Body of pancreas (tissue), 4 donors: ENCODE measurements around the gene NCS1.

Source experiments
- POLR2A ChIP-seq, 3 donors: fragments of 450-650 bp; IDR thresholded peaks; one replicate each; pipeline ENCODE4 v1.6.1; 2016; ENCODE audit warnings: antibody characterized with exemption in 3 of 3, mild to moderate bottlenecking in 2 of 3
- TF ChIP-seq, protein P1 (sequence below), 7 experiments: fragments of 450-650 bp in 4 of 7; fragments of 200-600 bp in 3 of 7; sonication (generic) in 3 of 7; IDR thresholded peaks; one replicate each; pipeline ENCODE4 v1.5.1; 2016 to 2019; ENCODE audit warnings: antibody characterized with exemption in 7 of 7

- no peak for TF ChIP-seq POLR2A (IDR thresholded peaks at IDR 0.05)
- TF ChIP-seq, protein P1, sequence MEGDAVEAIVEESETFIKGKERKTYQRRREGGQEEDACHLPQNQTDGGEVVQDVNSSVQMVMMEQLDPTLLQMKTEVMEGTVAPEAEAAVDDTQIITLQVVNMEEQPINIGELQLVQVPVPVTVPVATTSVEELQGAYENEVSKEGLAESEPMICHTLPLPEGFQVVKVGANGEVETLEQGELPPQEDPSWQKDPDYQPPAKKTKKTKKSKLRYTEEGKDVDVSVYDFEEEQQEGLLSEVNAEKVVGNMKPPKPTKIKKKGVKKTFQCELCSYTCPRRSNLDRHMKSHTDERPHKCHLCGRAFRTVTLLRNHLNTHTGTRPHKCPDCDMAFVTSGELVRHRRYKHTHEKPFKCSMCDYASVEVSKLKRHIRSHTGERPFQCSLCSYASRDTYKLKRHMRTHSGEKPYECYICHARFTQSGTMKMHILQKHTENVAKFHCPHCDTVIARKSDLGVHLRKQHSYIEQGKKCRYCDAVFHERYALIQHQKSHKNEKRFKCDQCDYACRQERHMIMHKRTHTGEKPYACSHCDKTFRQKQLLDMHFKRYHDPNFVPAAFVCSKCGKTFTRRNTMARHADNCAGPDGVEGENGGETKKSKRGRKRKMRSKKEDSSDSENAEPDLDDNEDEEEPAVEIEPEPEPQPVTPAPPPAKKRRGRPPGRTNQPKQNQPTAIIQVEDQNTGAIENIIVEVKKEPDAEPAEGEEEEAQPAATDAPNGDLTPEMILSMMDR (IDR thresholded peaks at IDR 0.05) = no peak
These were observed 21.6 kb downstream of the NCS1 start for GRCh38 chr9:130193531-130194377.
